Stimulated activated memory B cell treated with anti-CD40 and anti-IgM and Interleukin-4, amounts not matched to agents 10 μg/mL and 1 μg/mL and 100 μg/mL, for 72 hours (primary cell): Measurements from ENCODE around the gene PAQR5.
"Not testable (repeated sequence)": the region's sequence is repeated elsewhere in the genome, so short reads cannot be mapped to it uniquely, and the experiment has no call there.

ENCODE experiments used
- ATAC-seq: fragments of 150-1000 bp; cut with Tn5 transposase; 2 replicates; pipeline ENCODE4 v1.10.0; 2021
- H3K27ac Mint-ChIP-seq: one replicate; pipeline ENCODE4 v1.8.0; 2022; ENCODE audit warnings: mild to moderate bottlenecking, mixed read lengths
- H3K27me3 Mint-ChIP-seq: one replicate; pipeline ENCODE4 v1.8.0; 2022; ENCODE audit warnings: mixed read lengths
- H3K36me3 Mint-ChIP-seq: one replicate; pipeline ENCODE4 v1.8.0; 2022; ENCODE audit warnings: mixed read lengths
- H3K4me1 Mint-ChIP-seq: one replicate; pipeline ENCODE4 v1.8.0; 2022; ENCODE audit warnings: mixed read lengths
- H3K4me3 Mint-ChIP-seq: one replicate; pipeline ENCODE4 v1.8.0; 2022; ENCODE audit warnings: mild to moderate bottlenecking, moderate library complexity, mixed read lengths
- H3K9me3 Mint-ChIP-seq: one replicate; pipeline ENCODE4 v1.8.0; 2022; ENCODE audit warnings: mixed read lengths

The PAQR5 gene

GRCh38 chr15:69422336-69422895, 123.7 kb downstream of the PAQR5 start:
- no peaks in the 10 kb centered on the region for H3K9me3 Mint-ChIP-seq
- H3K4me3 Mint-ChIP-seq: no peak overlapping the region
- H3K36me3 Mint-ChIP-seq: no peaks in the 10 kb centered on the region
- no peak overlapping the region for H3K27ac Mint-ChIP-seq
- no peak for ATAC-seq
- H3K4me1 Mint-ChIP-seq: no peaks in the 10 kb centered on the region
- H3K27me3 Mint-ChIP-seq: no peaks in the 10 kb centered on the region

- no peaks in the 10 kb centered on the region for H3K9me3 Mint-ChIP-seq
- no peaks in the 10 kb centered on the region for H3K4me1 Mint-ChIP-seq
- no peak overlapping the region for H3K27ac Mint-ChIP-seq
- H3K36me3 Mint-ChIP-seq: no peaks in the 10 kb centered on the region
- H3K4me3 Mint-ChIP-seq: no peak overlapping the region
- no peak for ATAC-seq
- no peaks in the 10 kb centered on the region for H3K27me3 Mint-ChIP-seq
These were observed 125.3 kb downstream of the PAQR5 start for GRCh38 chr15:69424001-69424400.

- Mint-ChIP-seq H3K36me3 (no peaks in the 10 kb centered on the region), H3K27me3 (no peaks in the 10 kb centered on the region), H3K4me1 (no peaks in the 10 kb centered on the region), H3K4me3 (no peak overlapping the region), H3K27ac (no peak overlapping the region), H3K9me3 (no peaks in the 10 kb centered on the region)
- no peak for ATAC-seq
These were observed 126.2 kb downstream of the PAQR5 start for GRCh38 chr15:69424748-69425413.

- H3K4me1 Mint-ChIP-seq: no peaks in the 10 kb centered on the region
- peaks cover 5% of the 10 kb centered on the region for H3K36me3 Mint-ChIP-seq
- ATAC-seq: no peak
- no peaks in the 10 kb centered on the region for H3K27me3 Mint-ChIP-seq
- H3K27ac Mint-ChIP-seq: no peak overlapping the region
- no peaks in the 10 kb centered on the region for H3K9me3 Mint-ChIP-seq
- no peak overlapping the region for H3K4me3 Mint-ChIP-seq
These were observed 135.1 kb downstream of the PAQR5 start for GRCh38 chr15:69433831-69434230.

GRCh38 chr15:69434238-69434637, 135.5 kb downstream of the PAQR5 start:
- peaks cover 5% of the 10 kb centered on the region for H3K36me3 Mint-ChIP-seq
- no peak for ATAC-seq
- H3K9me3 Mint-ChIP-seq: no peaks in the 10 kb centered on the region

GRCh38 chr15:69434679-69435078, 136.0 kb downstream of the PAQR5 start:
- Mint-ChIP-seq H3K4me1 (no peaks in the 10 kb centered on the region), H3K36me3 (peaks cover 5% of the 10 kb centered on the region), H3K9me3 (no peaks in the 10 kb centered on the region), H3K27ac (no peak overlapping the region), H3K4me3 (no peak overlapping the region), H3K27me3 (no peaks in the 10 kb centered on the region)
- ATAC-seq: no peak

More at GRCh38 chr15:69434238-69434637, 135.5 kb downstream of the PAQR5 start:
- H3K27me3 Mint-ChIP-seq: no peaks in the 10 kb centered on the region
- H3K4me1 Mint-ChIP-seq: no peaks in the 10 kb centered on the region
- H3K27ac Mint-ChIP-seq: no peak overlapping the region
- H3K4me3 Mint-ChIP-seq: no peak overlapping the region

GRCh38 chr15:69435985-69436384, 137.3 kb downstream of the PAQR5 start:
- no peak for ATAC-seq
- no peaks in the 10 kb centered on the region for H3K27me3 Mint-ChIP-seq
- no peaks in the 10 kb centered on the region for H3K4me1 Mint-ChIP-seq
- H3K4me3 Mint-ChIP-seq: no peak overlapping the region
- no peak overlapping the region for H3K27ac Mint-ChIP-seq
- H3K36me3 Mint-ChIP-seq: peaks cover 5% of the 10 kb centered on the region
- H3K9me3 Mint-ChIP-seq: no peaks in the 10 kb centered on the region

- Mint-ChIP-seq H3K27me3 (no peaks in the 10 kb centered on the region), H3K4me3 (no peak overlapping the region), H3K36me3 (peaks cover 5% of the 10 kb centered on the region), H3K4me1 (no peaks in the 10 kb centered on the region), H3K9me3 (no peaks in the 10 kb centered on the region), H3K27ac (no peak overlapping the region)
- ATAC-seq: no peak
These were observed 138.2 kb downstream of the PAQR5 start for GRCh38 chr15:69436951-69437350.

- H3K27ac Mint-ChIP-seq: no peak overlapping the region
- no peak overlapping the region for H3K4me3 Mint-ChIP-seq
- peaks cover 5% of the 10 kb centered on the region for H3K36me3 Mint-ChIP-seq
- peaks cover 8% of the 10 kb centered on the region for H3K4me1 Mint-ChIP-seq
- H3K9me3 Mint-ChIP-seq: no peaks in the 10 kb centered on the region
- H3K27me3 Mint-ChIP-seq: no peaks in the 10 kb centered on the region
- no peak for ATAC-seq
These were observed 140.9 kb downstream of the PAQR5 start for GRCh38 chr15:69439623-69440022.

- no peak overlapping the region for H3K4me3 Mint-ChIP-seq
- H3K4me1 Mint-ChIP-seq: peaks cover 8% of the 10 kb centered on the region
- peak overlapping the region; percentile 75 for H3K27ac Mint-ChIP-seq
- H3K27me3 Mint-ChIP-seq: no peaks in the 10 kb centered on the region
- H3K9me3 Mint-ChIP-seq: no peaks in the 10 kb centered on the region
- peak; percentile 91 for ATAC-seq
- no peaks in the 10 kb centered on the region for H3K36me3 Mint-ChIP-seq
These were observed 144.4 kb downstream of the PAQR5 start for GRCh38 chr15:69443032-69443611.

- H3K4me1 Mint-ChIP-seq: peaks cover 8% of the 10 kb centered on the region
These were observed 146.0 kb downstream of the PAQR5 start for GRCh38 chr15:69444686-69445085.

GRCh38 chr15:69446953-69447352, 148.2 kb downstream of the PAQR5 start:
- no peak overlapping the region for H3K27ac Mint-ChIP-seq
- H3K27me3 Mint-ChIP-seq: no peaks in the 10 kb centered on the region
- no peaks in the 10 kb centered on the region for H3K9me3 Mint-ChIP-seq
- no peaks in the 10 kb centered on the region for H3K36me3 Mint-ChIP-seq
- H3K4me3 Mint-ChIP-seq: no peak overlapping the region
- ATAC-seq: no peak
- H3K4me1 Mint-ChIP-seq: peaks cover 14% of the 10 kb centered on the region

More at GRCh38 chr15:69444686-69445085, 146.0 kb downstream of the PAQR5 start:
- Mint-ChIP-seq H3K27me3 (no peaks in the 10 kb centered on the region), H3K27ac (no peak overlapping the region), H3K36me3 (no peaks in the 10 kb centered on the region), H3K9me3 (no peaks in the 10 kb centered on the region), H3K4me3 (no peak overlapping the region)
- no peak for ATAC-seq

- not testable (repeated sequence) for H3K4me3 Mint-ChIP-seq, H3K9me3 Mint-ChIP-seq, H3K27ac Mint-ChIP-seq, H3K27me3 Mint-ChIP-seq, ATAC-seq
- peaks cover 31% of the 10 kb centered on the region for H3K4me1 Mint-ChIP-seq
- peaks cover 21% of the 10 kb centered on the region for H3K36me3 Mint-ChIP-seq
These were observed 151.5 kb downstream of the PAQR5 start for GRCh38 chr15:69450221-69450620.

GRCh38 chr15:69450968-69451695, 152.4 kb downstream of the PAQR5 start:
- H3K36me3 Mint-ChIP-seq: peaks cover 31% of the 10 kb centered on the region
- H3K27ac Mint-ChIP-seq: peak overlapping the region; percentile 99

GRCh38 chr15:69451951-69452691, 153.4 kb downstream of the PAQR5 start:
- peaks cover 37% of the 10 kb centered on the region for H3K36me3 Mint-ChIP-seq
- H3K9me3 Mint-ChIP-seq: no peaks in the 10 kb centered on the region
- ATAC-seq: peak; percentile 62
- H3K4me1 Mint-ChIP-seq: peaks cover 43% of the 10 kb centered on the region
- peak overlapping the region; percentile 100 for H3K4me3 Mint-ChIP-seq
- peak overlapping the region; percentile 99 for H3K27ac Mint-ChIP-seq
- no peaks in the 10 kb centered on the region for H3K27me3 Mint-ChIP-seq

More at GRCh38 chr15:69450968-69451695, 152.4 kb downstream of the PAQR5 start:
- no peak for ATAC-seq
- no peaks in the 10 kb centered on the region for H3K9me3 Mint-ChIP-seq
- peaks cover 40% of the 10 kb centered on the region for H3K4me1 Mint-ChIP-seq
- no peak overlapping the region for H3K4me3 Mint-ChIP-seq
- H3K27me3 Mint-ChIP-seq: no peaks in the 10 kb centered on the region
